ENCODE measurements around the gene ZNF32. TPM values are rescaled to one million over a fixed set of nuclear protein-coding genes. Genes with fewer than 3 reads are reported as not detected.

The ZNF32 gene
- total and polyA plus RNA-seq, 2 of the 4 experiments (the other 2 are of a cell fraction) = 30.1 to 31.2 TPM

DNA sequence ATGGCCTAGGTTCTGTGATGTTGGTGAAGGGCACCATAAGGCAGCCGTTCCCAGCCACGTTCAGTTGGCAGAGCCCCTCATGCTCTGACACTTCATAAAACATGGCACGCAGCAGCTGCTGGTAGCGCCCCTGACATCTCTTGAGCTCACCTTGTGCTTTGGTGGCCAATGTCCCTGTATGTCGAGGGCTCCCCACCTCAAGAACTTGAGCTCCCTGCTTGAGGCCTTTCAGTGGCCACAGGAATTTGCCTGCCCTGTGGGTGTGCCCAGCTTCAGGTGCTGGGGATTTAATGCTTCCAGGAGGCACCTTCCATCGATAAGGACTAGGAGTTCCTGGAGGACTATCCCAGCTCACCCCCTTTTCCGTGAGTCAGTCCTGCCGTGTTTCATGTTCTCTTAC, 9.5 kb upstream of the ZNF32 start:
- in situ Hi-C loops (cut with MboI; ENCODE audit: low sequenced_read_pairs) (no loop called here), dilution Hi-C loops (cut with HindIII; ENCODE audit: low sequenced_read_pairs, unreplicated experiment) (no loop called here), intact Hi-C loops (cut with micrococcal nuclease) (no loop called here)
- no peaks in the 10 kb centered on the region for H3K36me3 ChIP-seq (ENCODE audit: control insufficient read depth, insufficient read depth, low read length)
- ATAC-seq (ENCODE audit: low read depth) (no peak), DNase-seq (no peak)
- H4K20me1 ChIP-seq (ENCODE audit: insufficient read depth, low read length) = no peaks in the 10 kb centered on the region
- 58% methylated on average over 7 of the region's 8 CpGs; no CpG with 5 or more reads in 1 of the 2 experiments for WGBS, 2 experiments (ENCODE audit: extremely low coverage in 2 of 2, insufficient read length in 1 of 2)
- H2AK9ac ChIP-seq (replicated peaks; ENCODE audit: low read depth, low read length, poor library complexity) = no peak overlapping the region
- H3K56ac ChIP-seq (ENCODE audit: extremely low read depth, insufficient read depth, low read length) = no peak overlapping the region
- H3K9ac ChIP-seq (ENCODE audit: low read depth, low read length) = no peak overlapping the region
- no peaks in the 10 kb centered on the region for H3K9me3 ChIP-seq (ENCODE audit: control insufficient read depth, insufficient read depth, low read length)
- no peak overlapping the region for H3K4ac ChIP-seq (ENCODE audit: low read depth, low read length)
- H3K79me1 ChIP-seq (ENCODE audit: low read depth in 1 of 2, low read length in 2 of 2) = no peaks in the 10 kb centered on the region
- no peak overlapping the region; the same call in 1 of the 2 replicates for H3K14ac ChIP-seq (replicated peaks; ENCODE audit: low read depth, low read length)
- H3K23ac ChIP-seq (ENCODE audit: low read depth, low read length) = no peak overlapping the region
- H2AFZ ChIP-seq (replicated peaks; ENCODE audit: low read length, poor library complexity) = no peak overlapping the region
- ChIA-PET CTCF (interaction anchor here (0.6 kb wide), 1 partner anchor 9 kb away, joined by 3 read pairs; no protein-coding TSS in a partner anchor), POLR2A (ENCODE audit: unreplicated experiment) (no interaction called here)
- TF ChIP-seq MAZ (IDR thresholded peaks at IDR 0.05; ENCODE audit: borderline replicate concordance, low read depth, low read length) (no peak), SMC3 (IDR thresholded peaks at IDR 0.05; ENCODE audit: low read depth, low read length) (no peak), RAD21 (IDR thresholded peaks at IDR 0.05; ENCODE audit: low read length) (no peak), POLR2A (IDR thresholded peaks at IDR 0.05; ENCODE audit: low read depth, low read length) (no peak), RCOR1 (IDR thresholded peaks at IDR 0.05; ENCODE audit: insufficient replicate concordance, low read length) (no peak), MAFK (IDR thresholded peaks at IDR 0.05; ENCODE audit: low read depth, low read length) (no peak), BHLHE40 (IDR thresholded peaks at IDR 0.05; ENCODE audit: low read depth, low read length) (no peak), CEBPB (IDR thresholded peaks at IDR 0.05; ENCODE audit: low read depth, low read length) (no peak), FOS (IDR thresholded peaks at IDR 0.05; ENCODE audit: low read depth, low read length) (no peak), MXI1 (IDR thresholded peaks at IDR 0.05; ENCODE audit: borderline replicate concordance, low read depth, low read length) (no peak), RFX5 (IDR thresholded peaks at IDR 0.05; ENCODE audit: low read depth, low read length) (no peak), NFE2L2 (IDR thresholded peaks at IDR 0.05; ENCODE audit: low read depth, low read length) (no peak), CHD1 (IDR thresholded peaks at IDR 0.05; ENCODE audit: low read depth, low read length) (no peak)
- TF ChIP-seq, protein P1, sequence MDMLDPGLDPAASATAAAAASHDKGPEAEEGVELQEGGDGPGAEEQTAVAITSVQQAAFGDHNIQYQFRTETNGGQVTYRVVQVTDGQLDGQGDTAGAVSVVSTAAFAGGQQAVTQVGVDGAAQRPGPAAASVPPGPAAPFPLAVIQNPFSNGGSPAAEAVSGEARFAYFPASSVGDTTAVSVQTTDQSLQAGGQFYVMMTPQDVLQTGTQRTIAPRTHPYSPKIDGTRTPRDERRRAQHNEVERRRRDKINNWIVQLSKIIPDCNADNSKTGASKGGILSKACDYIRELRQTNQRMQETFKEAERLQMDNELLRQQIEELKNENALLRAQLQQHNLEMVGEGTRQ (IDR thresholded peaks at IDR 0.05; ENCODE audit: low read depth, low read length) = no peak
- TF ChIP-seq, protein P2, sequence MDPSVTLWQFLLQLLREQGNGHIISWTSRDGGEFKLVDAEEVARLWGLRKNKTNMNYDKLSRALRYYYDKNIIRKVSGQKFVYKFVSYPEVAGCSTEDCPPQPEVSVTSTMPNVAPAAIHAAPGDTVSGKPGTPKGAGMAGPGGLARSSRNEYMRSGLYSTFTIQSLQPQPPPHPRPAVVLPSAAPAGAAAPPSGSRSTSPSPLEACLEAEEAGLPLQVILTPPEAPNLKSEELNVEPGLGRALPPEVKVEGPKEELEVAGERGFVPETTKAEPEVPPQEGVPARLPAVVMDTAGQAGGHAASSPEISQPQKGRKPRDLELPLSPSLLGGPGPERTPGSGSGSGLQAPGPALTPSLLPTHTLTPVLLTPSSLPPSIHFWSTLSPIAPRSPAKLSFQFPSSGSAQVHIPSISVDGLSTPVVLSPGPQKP (IDR thresholded peaks at IDR 0.05; ENCODE audit: borderline replicate concordance, low read depth, low read length) = no peak
- no peak overlapping the region for H4K91ac ChIP-seq (ENCODE audit: insufficient read depth, low read depth, low read length)
- H3K4me1 ChIP-seq (ENCODE audit: control insufficient read depth, insufficient read depth, low read length) = no peaks in the 10 kb centered on the region
- H3K27ac ChIP-seq (ENCODE audit: insufficient read depth, low read length) = no peak overlapping the region
- H2AK5ac ChIP-seq (ENCODE audit: low read depth, low read length) = no peak overlapping the region
- no peak overlapping the region for H3K4me3 ChIP-seq (ENCODE audit: insufficient read depth, low read depth, low read length)
- H2BK120ac ChIP-seq (ENCODE audit: low read depth, low read length) = no peak overlapping the region
- no peak overlapping the region for H2BK15ac ChIP-seq (ENCODE audit: low read depth, low read length)
- H3K18ac ChIP-seq (ENCODE audit: low read depth, low read length) = no peak overlapping the region
- no peak overlapping the region for H4K5ac ChIP-seq (ENCODE audit: low read depth, low read length)
- H2BK20ac ChIP-seq (ENCODE audit: low read depth, low read length) = no peak overlapping the region
- H4K8ac ChIP-seq (ENCODE audit: low read depth in 2 of 2, low read length in 2 of 2) = no peak overlapping the region
- no peak overlapping the region for H2BK5ac ChIP-seq (ENCODE audit: low read depth, low read length, poor library complexity, severe bottlenecking)
- peaks cover 3% of the 10 kb centered on the region; the same call in 1 of the 2 replicates for H3K27me3 ChIP-seq (ENCODE audit: control insufficient read depth, insufficient read depth, low read length)
- no peaks in the 10 kb centered on the region for H3K9me1 ChIP-seq (ENCODE audit: insufficient read depth, low read length)
- H3K4me2 ChIP-seq (ENCODE audit: low read depth, low read length) = no peak overlapping the region
- no TSS peak for BruUV-seq (replicated peaks)
